ENCODE measurements around the gene C1orf105. TPM values are rescaled to one million over a fixed set of nuclear protein-coding genes. Genes with fewer than 3 reads are reported as not detected.

C1orf105 gene
- polyA plus RNA-seq, 1 donor from 2014 or later: not detected

- Mint-ChIP-seq H3K9me3 (no peaks in the 10 kb centered on the region), H3K4me3 (peak overlapping the region; percentile 94 to 97 (median 96)), H3K27ac (peak overlapping the region; percentile 97 to 99 (median 99)), H3K4me1 (peaks cover 37 to 53% (median 44%) of the 10 kb centered on the region in 3 donors), H3K27me3 (no peaks in the 10 kb centered on the region), H3K36me3 (no peaks in the 10 kb centered on the region)
Measured at GRCh38 chr1:172390301-172390682, 30.2 kb upstream of the C1orf105 start.

- Mint-ChIP-seq H3K4me1 (peaks cover 37 to 59% (median 46%) of the 10 kb centered on the region in 3 donors), H3K27ac (peak overlapping the region; percentile 97 to 99 (median 99)), H3K27me3 (no peaks in the 10 kb centered on the region), H3K9me3 (no peaks in the 10 kb centered on the region), H3K4me3 (peak overlapping the region; percentile 94 to 97 (median 96)), H3K36me3 (no peaks in the 10 kb centered on the region)
Measured at GRCh38 chr1:172390683-172391551, 29.6 kb upstream of the C1orf105 start.

GRCh38 chr1:172391976-172392375, 28.5 kb upstream of the C1orf105 start:
- Mint-ChIP-seq H3K4me1 (peaks cover 37 to 64% (median 48%) of the 10 kb centered on the region in 3 donors), H3K27me3 (no peaks in the 10 kb centered on the region), H3K9me3 (no peaks in the 10 kb centered on the region), H3K36me3 (no peaks in the 10 kb centered on the region), H3K27ac (peak overlapping the region; percentile 97 to 99 (median 99)), H3K4me3 (peak overlapping the region in 2 of 4 donors; percentile 73 to 96)

GRCh38 chr1:172393354-172393753, 27.1 kb upstream of the C1orf105 start:
- Mint-ChIP-seq H3K36me3 (no peaks in the 10 kb centered on the region), H3K4me1 (peaks cover 50 to 76% (median 60%) of the 10 kb centered on the region in 3 donors), H3K9me3 (no peaks in the 10 kb centered on the region), H3K27ac (peak overlapping the region; percentile 97 to 99 (median 99)), H3K4me3 (peak overlapping the region; percentile 72 to 92 (median 90)), H3K27me3 (no peaks in the 10 kb centered on the region)

GRCh38 chr1:172394141-172394751, 26.2 kb upstream of the C1orf105 start:
- no peaks in the 10 kb centered on the region for H3K9me3 Mint-ChIP-seq

GRCh38 chr1:172394811-172395210, 25.7 kb upstream of the C1orf105 start:
- H3K9me3 Mint-ChIP-seq: no peaks in the 10 kb centered on the region
- no peaks in the 10 kb centered on the region for H3K27me3 Mint-ChIP-seq
- peak overlapping the region; percentile 97 to 99 (median 99) for H3K27ac Mint-ChIP-seq
- H3K4me1 Mint-ChIP-seq: peaks cover 64 to 85% (median 67%) of the 10 kb centered on the region in 3 donors
- peak overlapping the region; percentile 60 to 92 (median 78) for H3K4me3 Mint-ChIP-seq
- H3K36me3 Mint-ChIP-seq: no peaks in the 10 kb centered on the region

More at GRCh38 chr1:172394141-172394751, 26.2 kb upstream of the C1orf105 start:
- Mint-ChIP-seq H3K4me3 (peak overlapping the region; percentile 60 to 92 (median 90)), H3K27ac (peak overlapping the region; percentile 97 to 99 (median 99)), H3K27me3 (no peaks in the 10 kb centered on the region), H3K4me1 (peaks cover 59 to 85% (median 68%) of the 10 kb centered on the region in 3 donors), H3K36me3 (no peaks in the 10 kb centered on the region)

- Mint-ChIP-seq H3K36me3 (no peaks in the 10 kb centered on the region), H3K4me3 (peak overlapping the region in 1 of 4 donors; percentile 10), H3K27ac (peak overlapping the region; percentile 97 to 99 (median 99)), H3K27me3 (no peaks in the 10 kb centered on the region), H3K4me1 (peaks cover 66 to 84% (median 68%) of the 10 kb centered on the region in 3 donors), H3K9me3 (no peaks in the 10 kb centered on the region)
Measured at GRCh38 chr1:172395576-172395975, 24.9 kb upstream of the C1orf105 start.

GRCh38 chr1:172397221-172397620, 23.3 kb upstream of the C1orf105 start:
- peak overlapping the region; percentile 72 to 86 (median 82) for H3K27ac Mint-ChIP-seq
- peak overlapping the region in 3 of 4 donors; percentile 12 to 92 (median 18) for H3K4me3 Mint-ChIP-seq
- no peaks in the 10 kb centered on the region for H3K36me3 Mint-ChIP-seq
- H3K27me3 Mint-ChIP-seq: no peaks in the 10 kb centered on the region
- H3K9me3 Mint-ChIP-seq: no peaks in the 10 kb centered on the region
- H3K4me1 Mint-ChIP-seq: peaks cover 63 to 76% (median 66%) of the 10 kb centered on the region in 3 donors

GRCh38 chr1:172397633-172398032, 22.9 kb upstream of the C1orf105 start:
- peaks cover 59 to 75% (median 66%) of the 10 kb centered on the region in 3 donors for H3K4me1 Mint-ChIP-seq
- peak overlapping the region; percentile 72 to 93 (median 86) for H3K27ac Mint-ChIP-seq
- no peaks in the 10 kb centered on the region for H3K9me3 Mint-ChIP-seq
- H3K4me3 Mint-ChIP-seq: peak overlapping the region in 3 of 4 donors; percentile 12 to 92 (median 70)
- no peaks in the 10 kb centered on the region for H3K27me3 Mint-ChIP-seq
- H3K36me3 Mint-ChIP-seq: peaks cover under 1% of the 10 kb centered on the region

GRCh38 chr1:172398193-172398592, 22.3 kb upstream of the C1orf105 start:
- Mint-ChIP-seq H3K4me3 (peak overlapping the region; percentile 70 to 92 (median 79)), H3K4me1 (peaks cover 53 to 71% (median 60%) of the 10 kb centered on the region in 3 donors), H3K36me3 (peaks cover 4% of the 10 kb centered on the region), H3K27ac (peak overlapping the region; percentile 72 to 93 (median 86)), H3K9me3 (no peaks in the 10 kb centered on the region), H3K27me3 (no peaks in the 10 kb centered on the region)

- Mint-ChIP-seq H3K36me3 (peaks cover 4% of the 10 kb centered on the region), H3K27me3 (no peaks in the 10 kb centered on the region), H3K4me3 (peak overlapping the region; percentile 76 to 92 (median 84)), H3K9me3 (no peaks in the 10 kb centered on the region), H3K4me1 (peaks cover 48 to 68% (median 51%) of the 10 kb centered on the region in 3 donors), H3K27ac (peak overlapping the region; percentile 72 to 93 (median 86))
Measured at GRCh38 chr1:172398970-172399755, 21.3 kb upstream of the C1orf105 start.

- Mint-ChIP-seq H3K4me3 (peak overlapping the region; percentile 76 to 92 (median 84)), H3K27ac (peak overlapping the region; percentile 72 to 93 (median 86)), H3K4me1 (peaks cover 42 to 61% (median 42%) of the 10 kb centered on the region in 3 donors), H3K9me3 (no peaks in the 10 kb centered on the region), H3K27me3 (no peaks in the 10 kb centered on the region), H3K36me3 (peaks cover 6% of the 10 kb centered on the region)
Measured at GRCh38 chr1:172399756-172400721, 20.4 kb upstream of the C1orf105 start.

- H3K4me1 Mint-ChIP-seq: peaks cover 42 to 55% (median 43%) of the 10 kb centered on the region in 3 donors
- peak overlapping the region in 1 of 3 donors; percentile 9 for H3K27ac Mint-ChIP-seq
- no peaks in the 10 kb centered on the region for H3K27me3 Mint-ChIP-seq
- no peaks in the 10 kb centered on the region for H3K9me3 Mint-ChIP-seq
- H3K4me3 Mint-ChIP-seq: peak overlapping the region in 3 of 4 donors; percentile 10 to 92 (median 30)
- H3K36me3 Mint-ChIP-seq: peaks cover 6% of the 10 kb centered on the region
Measured at GRCh38 chr1:172400722-172401105, 19.8 kb upstream of the C1orf105 start.

Data from IgD-negative memory B cell (primary cell).